ENCODE data around the gene ZNF384.

The ZNF384 gene

DNA sequence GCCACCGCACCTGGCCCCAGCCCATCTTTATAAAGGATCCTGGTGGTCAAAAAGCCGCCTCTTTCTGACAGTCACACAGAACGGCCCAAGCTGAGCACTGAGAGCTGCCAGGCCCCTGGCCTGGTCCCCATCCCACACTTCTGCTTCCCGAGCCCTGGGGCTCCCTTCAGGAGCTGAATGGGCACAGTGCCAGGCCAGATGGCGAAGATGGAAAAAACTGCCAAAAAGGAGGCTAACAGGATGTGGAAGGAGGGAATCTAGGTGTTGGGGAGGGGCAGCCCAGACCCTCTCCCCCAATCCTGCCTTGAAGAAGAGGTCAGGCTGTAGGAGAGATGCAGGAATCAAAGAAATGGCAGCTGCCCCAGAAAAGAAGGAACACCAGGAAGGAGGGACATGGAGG, 58.4 kb downstream of the ZNF384 start:
- no peak for DNase-seq (ENCODE audit: low read depth)
- TF ChIP-seq CTCF (IDR thresholded peaks at IDR 0.05; ENCODE audit: low read depth, low read length): no peak
- TF ChIP-seq, protein P1, sequence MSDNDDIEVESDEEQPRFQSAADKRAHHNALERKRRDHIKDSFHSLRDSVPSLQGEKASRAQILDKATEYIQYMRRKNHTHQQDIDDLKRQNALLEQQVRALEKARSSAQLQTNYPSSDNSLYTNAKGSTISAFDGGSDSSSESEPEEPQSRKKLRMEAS (IDR thresholded peaks at IDR 0.05; ENCODE audit: low read depth, low read length): no peak
- TF ChIP-seq POLR2A (IDR thresholded peaks at IDR 0.05; ENCODE audit: extremely low read depth, insufficient read length): no peak
- no peak for TF ChIP-seq MYC (IDR thresholded peaks at IDR 0.05; ENCODE audit: low read depth, low read length)
- no peak overlapping the region for H3K4me3 ChIP-seq (ENCODE audit: low read depth, low read length)

GRCh38 chr12:6627616-6628015, 61.6 kb downstream of the ZNF384 start:
- DNase-seq (ENCODE audit: low read depth): no peak
- H3K4me3 ChIP-seq (ENCODE audit: low read depth, low read length): no peak overlapping the region
- TF ChIP-seq, protein P1 (IDR thresholded peaks at IDR 0.05; ENCODE audit: low read depth, low read length): no peak
- no peak for TF ChIP-seq MYC (IDR thresholded peaks at IDR 0.05; ENCODE audit: low read depth, low read length)
- TF ChIP-seq CTCF (IDR thresholded peaks at IDR 0.05; ENCODE audit: low read depth, low read length): no peak
- no peak for TF ChIP-seq POLR2A (IDR thresholded peaks at IDR 0.05; ENCODE audit: extremely low read depth, insufficient read length)

GRCh38 chr12:6626654-6627283, 62.4 kb downstream of the ZNF384 start:
- TF ChIP-seq, protein P1 (IDR thresholded peaks at IDR 0.05; ENCODE audit: low read depth, low read length): no peak
- TF ChIP-seq POLR2A (IDR thresholded peaks at IDR 0.05; ENCODE audit: extremely low read depth, insufficient read length) (no peak), MYC (IDR thresholded peaks at IDR 0.05; ENCODE audit: low read depth, low read length) (no peak), CTCF (IDR thresholded peaks at IDR 0.05; ENCODE audit: low read depth, low read length) (no peak)
- DNase-seq (ENCODE audit: low read depth): peak; percentile 64

DNA sequence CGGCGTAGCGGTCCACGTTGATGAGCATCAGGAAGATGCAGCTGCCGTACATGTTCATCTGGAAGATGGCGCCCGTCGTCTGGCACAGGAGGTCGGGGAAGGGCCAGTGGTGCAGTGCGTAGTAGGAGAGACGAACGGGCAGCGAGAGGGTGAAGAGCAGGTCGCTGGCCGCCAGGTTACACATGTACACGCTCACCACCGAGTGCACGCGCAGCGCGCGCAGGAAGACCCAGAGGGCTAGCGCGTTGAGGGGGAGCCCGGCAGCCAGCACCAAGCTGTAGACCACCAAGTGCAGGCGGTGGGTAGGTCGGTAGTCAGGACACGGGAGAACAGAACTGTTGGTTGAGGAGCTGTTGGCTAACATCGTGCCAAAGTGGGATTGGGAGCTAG, 68.3 kb downstream of the ZNF384 start:
- no peak overlapping the region for H3K4me3 ChIP-seq (ENCODE audit: low read depth, low read length)
- TF ChIP-seq MYC (IDR thresholded peaks at IDR 0.05; ENCODE audit: low read depth, low read length) (no peak), POLR2A (IDR thresholded peaks at IDR 0.05; ENCODE audit: extremely low read depth, insufficient read length) (no peak), CTCF (IDR thresholded peaks at IDR 0.05; ENCODE audit: low read depth, low read length) (no peak)
- TF ChIP-seq, protein P1 (IDR thresholded peaks at IDR 0.05; ENCODE audit: low read depth, low read length): no peak
- no peak for DNase-seq (ENCODE audit: low read depth)

More at GRCh38 chr12:6626654-6627283, 62.4 kb downstream of the ZNF384 start:
- H3K4me3 ChIP-seq (ENCODE audit: low read depth, low read length): no peak overlapping the region

DNA sequence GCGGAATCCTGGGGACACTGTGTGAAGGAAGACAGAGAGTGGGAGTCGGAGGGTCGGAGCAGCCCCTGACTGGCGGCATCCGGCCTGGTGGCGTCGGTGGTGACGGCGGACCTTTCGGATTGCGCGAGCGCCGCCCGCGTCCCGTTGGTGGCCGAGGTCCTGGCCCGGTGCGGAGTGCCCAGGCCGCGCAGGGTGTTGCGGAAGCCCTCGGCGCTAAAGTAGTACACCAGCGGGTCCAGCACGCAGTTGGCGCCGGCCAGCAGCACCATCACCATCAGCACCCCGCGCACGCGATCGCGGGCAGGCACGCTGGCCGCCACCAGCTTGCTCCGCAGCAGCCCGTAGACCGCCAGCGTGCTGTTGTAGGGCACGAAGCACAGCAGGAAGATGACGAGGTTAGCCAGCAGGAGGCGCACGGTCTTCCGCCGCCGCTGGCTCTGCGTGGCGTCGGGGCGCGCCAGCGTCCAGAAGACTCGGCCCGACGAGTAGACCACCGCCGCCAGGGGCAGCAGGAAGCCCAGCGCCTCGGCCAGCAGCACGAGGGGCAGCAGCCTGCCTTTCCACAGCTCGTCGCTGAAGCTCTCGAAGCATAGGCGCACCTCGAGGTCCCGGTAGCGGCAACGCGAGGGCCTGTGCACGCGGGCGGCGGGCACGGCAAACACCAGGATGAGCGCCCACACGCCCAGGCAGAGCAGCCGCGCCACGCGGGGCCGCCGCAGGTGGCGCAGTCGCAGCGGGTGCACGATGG, 68.9 kb downstream of the ZNF384 start:
- DNase-seq (ENCODE audit: low read depth): no peak
- H3K4me3 ChIP-seq (ENCODE audit: low read depth, low read length): no peak overlapping the region
- TF ChIP-seq POLR2A (IDR thresholded peaks at IDR 0.05; ENCODE audit: extremely low read depth, insufficient read length) (no peak), CTCF (IDR thresholded peaks at IDR 0.05; ENCODE audit: low read depth, low read length) (no peak), MYC (IDR thresholded peaks at IDR 0.05; ENCODE audit: low read depth, low read length) (no peak)
- TF ChIP-seq, protein P1 (IDR thresholded peaks at IDR 0.05; ENCODE audit: low read depth, low read length): no peak
